Uterine smooth muscle cell (primary cell): ENCODE data around the gene GAPVD1. TPM values are rescaled to one million over a fixed set of nuclear protein-coding genes. Genes with fewer than 3 reads are reported as not detected.

ENCODE experiments used
- total RNA-seq: library from RNA; depleted of rRNA; stranded (reverse); fragments of >200 nt; gene quantifications from 2 replicates; pipeline ENCODE4 v1.2.3, GENCODE V29; 2014

The GAPVD1 gene, protein sequence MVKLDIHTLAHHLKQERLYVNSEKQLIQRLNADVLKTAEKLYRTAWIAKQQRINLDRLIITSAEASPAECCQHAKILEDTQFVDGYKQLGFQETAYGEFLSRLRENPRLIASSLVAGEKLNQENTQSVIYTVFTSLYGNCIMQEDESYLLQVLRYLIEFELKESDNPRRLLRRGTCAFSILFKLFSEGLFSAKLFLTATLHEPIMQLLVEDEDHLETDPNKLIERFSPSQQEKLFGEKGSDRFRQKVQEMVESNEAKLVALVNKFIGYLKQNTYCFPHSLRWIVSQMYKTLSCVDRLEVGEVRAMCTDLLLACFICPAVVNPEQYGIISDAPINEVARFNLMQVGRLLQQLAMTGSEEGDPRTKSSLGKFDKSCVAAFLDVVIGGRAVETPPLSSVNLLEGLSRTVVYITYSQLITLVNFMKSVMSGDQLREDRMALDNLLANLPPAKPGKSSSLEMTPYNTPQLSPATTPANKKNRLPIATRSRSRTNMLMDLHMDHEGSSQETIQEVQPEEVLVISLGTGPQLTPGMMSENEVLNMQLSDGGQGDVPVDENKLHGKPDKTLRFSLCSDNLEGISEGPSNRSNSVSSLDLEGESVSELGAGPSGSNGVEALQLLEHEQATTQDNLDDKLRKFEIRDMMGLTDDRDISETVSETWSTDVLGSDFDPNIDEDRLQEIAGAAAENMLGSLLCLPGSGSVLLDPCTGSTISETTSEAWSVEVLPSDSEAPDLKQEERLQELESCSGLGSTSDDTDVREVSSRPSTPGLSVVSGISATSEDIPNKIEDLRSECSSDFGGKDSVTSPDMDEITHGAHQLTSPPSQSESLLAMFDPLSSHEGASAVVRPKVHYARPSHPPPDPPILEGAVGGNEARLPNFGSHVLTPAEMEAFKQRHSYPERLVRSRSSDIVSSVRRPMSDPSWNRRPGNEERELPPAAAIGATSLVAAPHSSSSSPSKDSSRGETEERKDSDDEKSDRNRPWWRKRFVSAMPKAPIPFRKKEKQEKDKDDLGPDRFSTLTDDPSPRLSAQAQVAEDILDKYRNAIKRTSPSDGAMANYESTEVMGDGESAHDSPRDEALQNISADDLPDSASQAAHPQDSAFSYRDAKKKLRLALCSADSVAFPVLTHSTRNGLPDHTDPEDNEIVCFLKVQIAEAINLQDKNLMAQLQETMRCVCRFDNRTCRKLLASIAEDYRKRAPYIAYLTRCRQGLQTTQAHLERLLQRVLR (N-terminal part only)
- total RNA-seq = 53.5 and 63.9 TPM in 2 replicates

GRCh38 chr9:125261501-125262293 lies at the start of gene GAPVD1:
GAPVD1 (plus strand) TSS chr9:125261826; CDS start chr9:125298922, 37,096 bp downstream.

GRCh38 chr9:125241000-125241862 lies 20.4 kb upstream of the GAPVD1 start, which contains the start of gene HSPA5:
HSPA5 (minus strand) TSS chr9:125241343; CDS start chr9:125241126, 217 bp downstream.

Other genes starting within 250 kb of the GAPVD1 start
- gene SCAI, start 118.3 kb upstream of the GAPVD1 start, total RNA-seq = 13.3 and 22.6 TPM in 2 replicates
- 8.3 and 9.4 TPM in 2 replicates for gene PPP6C, start 72.0 kb upstream of the GAPVD1 start, total RNA-seq
- gene RABEPK, start 61.3 kb upstream of the GAPVD1 start, total RNA-seq = 32.1 and 35.3 TPM in 2 replicates
- 406 and 1,094 TPM in 2 replicates for gene HSPA5, start 20.5 kb upstream of the GAPVD1 start, total RNA-seq